GM12878 (cell line): Measurements from ENCODE around the gene F12. TPM values are rescaled to one million over a fixed set of nuclear protein-coding genes. Genes with fewer than 3 reads are reported as not detected.
A peak's percentile ranks its signal among the peaks of the same experiment; 100 is the strongest.

Experiments
- ATAC-seq: fragments of 200-7000 bp; cut with Tn5 transposase; 3 replicates; pipeline ENCODE4 v1.9.1; 2020; ENCODE audit warnings: mild to moderate bottlenecking, moderate library complexity
- BruUV-seq: library from RNA; stranded (reverse); fragments of 400-500 nt; replicated peaks from 2 replicates; lab custom pipeline; 2021; lab: Mats Ljungman, UMichigan
- CTCF ChIA-PET: fragments of 300-600 bp; sonication (Branson Sonifier 250); formaldehyde crosslinking; extraction: SDS; loops from one replicate; lab custom pipeline; 2021; ENCODE audit warnings: inconsistent platforms; lab: Yijun Ruan, JAX
- POLR2A ChIA-PET: fragments of 350-600 bp; formaldehyde crosslinking; extraction: SDS; loops from one replicate; lab custom pipeline; 2021; ENCODE audit warnings: inconsistent platforms; lab: Charles Lee
- RAD21 ChIA-PET: fragments of 300-600 bp; sonication (Branson Sonifier 250); formaldehyde crosslinking; loops from one replicate; lab custom pipeline; 2023; ENCODE audit warnings: antibody characterized with exemption; ENCODE audit not compliant: unreplicated experiment; lab: Charles Lee
- SMC1A ChIA-PET: fragments of 300-600 bp; sonication (Branson Sonifier 250); formaldehyde crosslinking; loops from one replicate; lab custom pipeline; 2023; ENCODE audit not compliant: unreplicated experiment, uncharacterized antibody; lab: Charles Lee
- DNase-seq: peaks from one replicate; pipeline ENCODE4 v3.0.0-alpha.2; 2011; ENCODE audit warnings: low read depth, low spot score
- FAIRE-seq: peaks from 3 replicates; lab custom pipeline; 2011; peaks lifted over from hg19 to GRCh38; lab: Jason Lieb, UNC
- H2AFZ ChIP-seq: 2 replicates; pipeline ENCODE4 v1.6.0; 2011; ENCODE audit warnings: low read depth, low read length, control low read depth; ENCODE audit not compliant: control insufficient read depth
- H3K27ac ChIP-seq: 2 replicates; pipeline ENCODE4 v1.5.1; 2011; ENCODE audit warnings: control low read depth; ENCODE audit not compliant: control insufficient read depth, insufficient read depth
- H3K27me3 ChIP-seq, 2 experiments: replicated peaks in 1 of 2; 2 replicates each; pipeline versions ENCODE4 v1.6.0 to v1.6.1; 2011; ENCODE audit warnings: low read length in 1 of 2; ENCODE audit not compliant: control insufficient read depth in 2 of 2, insufficient read depth in 2 of 2
- H3K36me3 ChIP-seq, 2 experiments: 2 replicates each; pipeline ENCODE4 v1.5.1; 2011; ENCODE audit warnings: low read length in 1 of 2; ENCODE audit not compliant: control insufficient read depth in 2 of 2, insufficient read depth in 2 of 2
- H3K4me1 ChIP-seq: 2 replicates; pipeline ENCODE4 v1.6.1; 2011; ENCODE audit warnings: mild to moderate bottlenecking, low read length, moderate library complexity, mixed read lengths; ENCODE audit not compliant: control insufficient read depth, insufficient read depth
- H3K4me2 ChIP-seq: 2 replicates; pipeline ENCODE4 v1.6.0; 2011; ENCODE audit warnings: control low read depth; ENCODE audit not compliant: control insufficient read depth, insufficient read depth
- H3K4me3 ChIP-seq: fragments of 200-600 bp; sonication (generic); 2 replicates; pipeline ENCODE4 v1.5.1; 2016
- H3K79me2 ChIP-seq: 2 replicates; pipeline ENCODE4 v1.6.0; 2011; ENCODE audit warnings: low read length; ENCODE audit not compliant: control insufficient read depth, insufficient read depth
- H3K9ac ChIP-seq: 2 replicates; pipeline ENCODE4 v1.8.0; 2011; ENCODE audit warnings: low read length, control low read depth, mixed read lengths; ENCODE audit not compliant: control insufficient read depth, insufficient read depth
- H3K9me3 ChIP-seq: replicated peaks from 3 replicates; pipeline ENCODE4 v1.5.1; 2011; ENCODE audit warnings: mild to moderate bottlenecking, low read length; ENCODE audit not compliant: control insufficient read depth, insufficient read depth
- H4K20me1 ChIP-seq: 2 replicates; pipeline ENCODE4 v1.6.0; 2011; ENCODE audit not compliant: control insufficient read depth, insufficient read depth
- CHD1 ChIP-seq: IDR thresholded peaks from 2 replicates; pipeline ENCODE4 v1.6.1; 2012; ENCODE audit warnings: low read depth, low read length, improper control_type of control experiment
- CREB1 ChIP-seq: IDR thresholded peaks from 2 replicates; pipeline ENCODE4 v1.6.1; 2012; ENCODE audit warnings: low read depth, mild to moderate bottlenecking, inconsistent platforms
- EED ChIP-seq: sonication (generic); IDR thresholded peaks from 2 replicates; pipeline ENCODE4 v1.6.1; 2016; ENCODE audit warnings: antibody characterized with exemption, low read depth
- HDAC2 ChIP-seq: fragments of 200-600 bp; sonication (generic); IDR thresholded peaks from 2 replicates; pipeline ENCODE4 v1.6.1; 2017
- IRF4 ChIP-seq: IDR thresholded peaks from 2 replicates; pipeline ENCODE4 v1.6.1; 2011; ENCODE audit warnings: low read depth, low read length
- MEF2B ChIP-seq: fragments of 450-650 bp; IDR thresholded peaks from 2 replicates; pipeline ENCODE4 v1.6.1; 2018; ENCODE audit warnings: mild to moderate bottlenecking, moderate library complexity; ENCODE audit not compliant: partially characterized antibody, poor library complexity, severe bottlenecking
- NFYA ChIP-seq: IDR thresholded peaks from 2 replicates; pipeline ENCODE4 v1.6.1; 2011; ENCODE audit warnings: low read depth, mild to moderate bottlenecking, low read length, improper control_type of control experiment, borderline replicate concordance
- NR2F1 ChIP-seq: fragments of 450-650 bp; conservative IDR thresholded peaks from 2 replicates; pipeline ENCODE4 v1.6.1; 2017; ENCODE audit warnings: mild to moderate bottlenecking
- PAX5 ChIP-seq: IDR thresholded peaks from 2 replicates; pipeline ENCODE4 v1.6.1; 2011; ENCODE audit warnings: low read depth, low read length, borderline replicate concordance
- PAX8 ChIP-seq: fragments of 450-650 bp; IDR thresholded peaks from 2 replicates; pipeline ENCODE4 v1.6.1; 2017; ENCODE audit warnings: mild to moderate bottlenecking, moderate library complexity
- POU2F2 ChIP-seq: IDR thresholded peaks from 3 replicates; pipeline ENCODE4 v1.6.1; 2011; ENCODE audit warnings: low read depth, mild to moderate bottlenecking, low read length, borderline replicate concordance
- RAD21 ChIP-seq: IDR thresholded peaks from 2 replicates; pipeline ENCODE4 v1.6.1; 2011; ENCODE audit warnings: mild to moderate bottlenecking, low read depth, low read length, moderate library complexity; ENCODE audit not compliant: insufficient read depth
- RUNX3 ChIP-seq: IDR thresholded peaks from 2 replicates; pipeline ENCODE4 v1.6.1; 2012; ENCODE audit warnings: low read length, inconsistent platforms
- SMC3 ChIP-seq: IDR thresholded peaks from 2 replicates; pipeline ENCODE4 v1.6.1; 2011; ENCODE audit warnings: low read length, improper control_type of control experiment, borderline replicate concordance
- SUPT20H ChIP-seq: IDR thresholded peaks from 2 replicates; pipeline ENCODE4 v1.6.1; 2011; ENCODE audit warnings: low read depth, mild to moderate bottlenecking, low read length, moderate library complexity, borderline replicate concordance; ENCODE audit not compliant: control insufficient read depth
- WGBS: methylation state at CpG from one replicate; pipeline ENCODE4 v1.1.6; 2016; ENCODE audit warnings: low lambda C conversion rate; ENCODE audit not compliant: insufficient replicate concordance, insufficient coverage; ENCODE audit errors: missing lambda C conversion rate; 5-methylcytosine and 5-hydroxymethylcytosine counted together
- in situ Hi-C: fragments of 300-500 bp; cut with MboI; formaldehyde crosslinking; loops from 9 replicates; pipeline ENCODE4 v1.14.3; 2018; ENCODE audit warnings: mixed read lengths
- intact Hi-C: fragments of 100-400 bp; cut with micrococcal nuclease; formaldehyde crosslinking; loops from one replicate; pipeline ENCODE4 v1.14.2; 2022; ENCODE audit not compliant: unreplicated experiment
- polyA plus RNA-seq, 11 experiments: library from polyadenylated mRNA; depleted of rRNA in 4 of 11; unstranded in 6 of 11; stranded (reverse) in 5 of 11; fragments of >200 nt; fragmentation: Nextera tagmentation in 4 of 11; fragmentation: Illumina TruSeq in 1 of 11; extraction: Ambion mirVana in 4 of 11; extraction: Trizol in 1 of 11; gene quantifications; 1 replicate in 1 of 11; 2 replicates in 10 of 11; pipeline versions ENCODE4 v1.2.1 to v1.2.3, GENCODE V29; 2011 to 2016; ENCODE audit warnings: inconsistent platforms in 2 of 11, missing spikeins in 2 of 11, low read depth in 1 of 11
- total RNA-seq, 4 experiments: library from RNA; depleted of rRNA in 3 of 4; stranded (reverse); fragments of >200 nt in 3 of 4; fragmentation: Illumina TruSeq in 1 of 4; extraction: Trizol in 1 of 4; gene quantifications; 2 replicates each; pipeline versions ENCODE4 v1.2.1 to v1.2.3, GENCODE V29; 2013 to 2021
- TF ChIP-seq, protein P1 (sequence below): fragments of 450-650 bp; formaldehyde crosslinking; IDR thresholded peaks from 2 replicates; pipeline ENCODE4 v1.4.0; 2020; ENCODE audit warnings: mild to moderate bottlenecking, moderate library complexity
- TF ChIP-seq, protein P2 (sequence below): fragments of 450-650 bp; IDR thresholded peaks from 2 replicates; pipeline ENCODE4 v1.6.1; 2017; ENCODE audit warnings: mild to moderate bottlenecking

The F12 gene
- total and polyA plus RNA-seq, 10 of the 15 experiments (the other 5 are each of a cell fraction or from before 2014, with no cell fraction given): 0.25 to 11.3 (median 5.5) TPM

DNA sequence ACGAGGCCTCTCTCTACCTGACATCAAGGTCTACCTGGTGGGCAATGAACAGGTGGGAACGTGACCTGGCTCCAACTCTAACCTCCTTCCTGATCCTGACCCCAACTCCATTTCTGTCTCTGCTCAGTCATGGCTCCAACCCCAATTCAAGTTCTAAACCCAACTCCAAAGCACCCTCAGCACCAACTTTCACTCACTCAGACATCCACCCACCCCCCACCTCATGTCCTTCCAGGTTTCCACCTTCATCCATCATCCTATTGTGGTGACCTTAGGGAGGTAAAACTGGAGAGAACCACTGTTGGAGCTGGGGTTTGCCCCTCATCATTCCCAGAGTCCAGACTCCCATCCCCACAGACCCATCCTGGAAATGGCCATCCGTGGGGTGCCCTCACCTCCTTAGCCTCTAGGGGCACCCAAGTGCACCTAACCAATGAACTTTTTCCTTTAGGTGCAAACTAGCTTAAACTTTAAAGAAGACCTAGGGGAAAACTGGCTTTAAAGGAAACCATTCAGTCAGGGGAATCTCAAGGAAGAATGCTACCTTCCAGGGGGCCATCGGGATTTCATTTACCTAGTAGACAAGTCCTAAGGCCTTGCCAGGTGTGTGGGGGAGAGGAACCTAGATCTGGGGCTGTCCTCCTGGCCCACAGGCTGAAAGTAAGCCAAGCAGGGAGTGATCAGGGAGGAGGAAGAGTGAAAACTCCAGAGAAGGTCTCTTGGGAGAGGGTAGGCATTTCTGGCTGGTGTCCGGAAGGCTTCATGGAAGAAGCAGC is 40.3 kb downstream of the F12 start (continued):
- TF ChIP-seq EED (peak; percentile 78), NR2F1 (no peak), IRF4 (no peak), RUNX3 (no peak), PAX5 (no peak), MEF2B (no peak), SMC3 (peak; percentile 4; the same call in 1 of the 2 replicates), POU2F2 (no peak), SUPT20H (no peak), RAD21 (peak; percentile 54), CREB1 (no peak)
- TF ChIP-seq, all 136 proteins: peak for 6

DNA sequence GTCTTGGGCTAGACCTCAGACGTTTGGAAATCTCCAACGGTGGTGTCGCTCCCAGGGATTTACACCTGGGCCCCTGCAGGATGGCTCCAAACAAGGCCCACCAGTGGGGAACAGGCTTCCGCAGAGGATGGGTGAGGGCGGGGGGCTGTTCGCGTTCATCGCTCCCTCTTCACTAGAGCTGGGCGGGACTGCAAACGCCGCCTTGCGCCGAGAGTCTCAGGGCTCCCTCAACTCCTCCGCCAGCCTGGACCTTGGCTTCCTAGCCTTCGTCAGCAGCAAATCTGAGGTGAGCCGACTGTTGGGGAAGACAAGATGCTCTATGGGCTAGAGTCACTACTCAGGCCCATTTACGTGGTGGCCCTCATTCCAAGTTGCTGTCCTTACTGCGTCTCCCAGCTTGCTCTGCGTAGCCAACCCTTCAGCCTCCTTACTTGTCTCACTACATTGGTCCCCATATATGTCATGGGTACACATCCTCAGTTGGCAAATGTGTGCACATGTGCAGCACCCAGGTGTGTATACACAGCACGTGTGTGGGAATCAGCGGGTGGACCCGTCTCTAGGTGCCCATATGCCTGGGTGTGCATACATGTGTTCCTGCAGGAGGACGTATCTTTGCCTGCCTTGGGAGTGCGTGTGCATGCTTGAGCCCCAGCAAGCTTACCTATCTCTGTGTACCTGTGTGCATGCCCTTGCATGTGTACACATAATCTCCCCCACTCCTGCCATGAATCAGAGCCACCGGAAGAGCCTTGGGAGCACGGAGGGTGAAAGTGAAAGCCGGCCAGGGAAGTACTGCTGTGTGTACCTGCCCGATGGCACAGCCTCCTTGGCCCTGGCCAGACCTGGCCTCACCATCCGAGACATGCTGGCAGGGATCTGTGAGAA is 41.1 kb downstream of the F12 start:
- CTCF ChIA-PET: interaction anchor here (1.0 to 6.0 kb wide), 18 partner anchors 7 to 87 kb away, joined by 3 to 88 read pairs (median 6); partner anchors contain the start of genes GRK6, LMAN2, MXD3 and RGS14
- WGBS: 95% methylated on average over 29 of the region's 29 CpGs
- POLR2A ChIA-PET: interaction anchor here (0.6 to 2.7 kb wide), 8 partner anchors 8 to 134 kb away, joined by 3 to 11 read pairs (median 4); partner anchors contain the start of gene RGS14
- Histone ChIP-seq H3K79me2 (peaks cover 19% of the 10 kb centered on the region), H3K27me3 (no peaks in the 10 kb centered on the region), H3K36me3 (peaks cover 14% of the 10 kb centered on the region in 2 experiments), H3K4me3 (no peak overlapping the region), H3K4me1 (peaks cover 50% of the 10 kb centered on the region), H3K27ac (no peak overlapping the region), H4K20me1 (no peaks in the 10 kb centered on the region), H3K4me2 (no peak overlapping the region), H3K9me3 (no peaks in the 10 kb centered on the region), H3K9ac (no peak overlapping the region), H2AFZ (no peak overlapping the region)
- in situ Hi-C loops: no loop called here
- SMC1A ChIA-PET: interaction anchor here (0.7 to 2.6 kb wide), 7 partner anchors 10 to 58 kb away, joined by 3 to 25 read pairs (median 7); partner anchors contain the start of genes LMAN2 and RGS14
- RAD21 ChIA-PET: interaction anchor here (0.6 to 3.0 kb wide), 9 partner anchors 9 to 50 kb away, joined by 3 to 46 read pairs (median 4); partner anchors contain the start of gene LMAN2
- intact Hi-C loops: no loop called here
- FAIRE-seq (no peak), DNase-seq (no peak), ATAC-seq (no peak)
- no TSS peak for BruUV-seq
- no peak for TF ChIP-seq CHD1
- no peak for TF ChIP-seq NFYA
- TF ChIP-seq PAX8: no peak
- no peak for TF ChIP-seq HDAC2
- TF ChIP-seq, protein P1, sequence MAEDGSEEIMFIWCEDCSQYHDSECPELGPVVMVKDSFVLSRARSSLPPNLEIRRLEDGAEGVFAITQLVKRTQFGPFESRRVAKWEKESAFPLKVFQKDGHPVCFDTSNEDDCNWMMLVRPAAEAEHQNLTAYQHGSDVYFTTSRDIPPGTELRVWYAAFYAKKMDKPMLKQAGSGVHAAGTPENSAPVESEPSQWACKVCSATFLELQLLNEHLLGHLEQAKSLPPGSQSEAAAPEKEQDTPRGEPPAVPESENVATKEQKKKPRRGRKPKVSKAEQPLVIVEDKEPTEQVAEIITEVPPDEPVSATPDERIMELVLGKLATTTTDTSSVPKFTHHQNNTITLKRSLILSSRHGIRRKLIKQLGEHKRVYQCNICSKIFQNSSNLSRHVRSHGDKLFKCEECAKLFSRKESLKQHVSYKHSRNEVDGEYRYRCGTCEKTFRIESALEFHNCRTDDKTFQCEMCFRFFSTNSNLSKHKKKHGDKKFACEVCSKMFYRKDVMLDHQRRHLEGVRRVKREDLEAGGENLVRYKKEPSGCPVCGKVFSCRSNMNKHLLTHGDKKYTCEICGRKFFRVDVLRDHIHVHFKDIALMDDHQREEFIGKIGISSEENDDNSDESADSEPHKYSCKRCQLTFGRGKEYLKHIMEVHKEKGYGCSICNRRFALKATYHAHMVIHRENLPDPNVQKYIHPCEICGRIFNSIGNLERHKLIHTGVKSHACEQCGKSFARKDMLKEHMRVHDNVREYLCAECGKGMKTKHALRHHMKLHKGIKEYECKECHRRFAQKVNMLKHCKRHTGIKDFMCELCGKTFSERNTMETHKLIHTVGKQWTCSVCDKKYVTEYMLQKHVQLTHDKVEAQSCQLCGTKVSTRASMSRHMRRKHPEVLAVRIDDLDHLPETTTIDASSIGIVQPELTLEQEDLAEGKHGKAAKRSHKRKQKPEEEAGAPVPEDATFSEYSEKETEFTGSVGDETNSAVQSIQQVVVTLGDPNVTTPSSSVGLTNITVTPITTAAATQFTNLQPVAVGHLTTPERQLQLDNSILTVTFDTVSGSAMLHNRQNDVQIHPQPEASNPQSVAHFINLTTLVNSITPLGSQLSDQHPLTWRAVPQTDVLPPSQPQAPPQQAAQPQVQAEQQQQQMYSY (CRISPR knock-in tag): no peak
- TF ChIP-seq, protein P2, sequence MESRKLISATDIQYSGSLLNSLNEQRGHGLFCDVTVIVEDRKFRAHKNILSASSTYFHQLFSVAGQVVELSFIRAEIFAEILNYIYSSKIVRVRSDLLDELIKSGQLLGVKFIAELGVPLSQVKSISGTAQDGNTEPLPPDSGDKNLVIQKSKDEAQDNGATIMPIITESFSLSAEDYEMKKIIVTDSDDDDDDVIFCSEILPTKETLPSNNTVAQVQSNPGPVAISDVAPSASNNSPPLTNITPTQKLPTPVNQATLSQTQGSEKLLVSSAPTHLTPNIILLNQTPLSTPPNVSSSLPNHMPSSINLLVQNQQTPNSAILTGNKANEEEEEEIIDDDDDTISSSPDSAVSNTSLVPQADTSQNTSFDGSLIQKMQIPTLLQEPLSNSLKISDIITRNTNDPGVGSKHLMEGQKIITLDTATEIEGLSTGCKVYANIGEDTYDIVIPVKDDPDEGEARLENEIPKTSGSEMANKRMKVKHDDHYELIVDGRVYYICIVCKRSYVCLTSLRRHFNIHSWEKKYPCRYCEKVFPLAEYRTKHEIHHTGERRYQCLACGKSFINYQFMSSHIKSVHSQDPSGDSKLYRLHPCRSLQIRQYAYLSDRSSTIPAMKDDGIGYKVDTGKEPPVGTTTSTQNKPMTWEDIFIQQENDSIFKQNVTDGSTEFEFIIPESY: no peak
